SHP77 treated with DMSO at 0.1 percent for 48 hours (cell line): ENCODE results near the gene OR5AK2.
"Not testable (repeated sequence)": the region's sequence is repeated elsewhere in the genome, so short reads cannot be mapped to it uniquely, and the experiment has no call there.

ENCODE experiments used
- DNase-seq: peaks from one replicate; lab custom pipeline; 2025; lab: John Stamatoyannopoulos, UW

Gene OR5AK2

GRCh38 chr11:56988614-56989013, at the start of gene OR5AK2:
Gene OR5AK2, plus strand, starts transcription at chr11:56988914. Its CDS starts 0 bp downstream, at chr11:56988914.
- no peak for DNase-seq

GRCh38 chr11:56945526-56945925, 43.2 kb upstream of the OR5AK2 start:
- not testable (repeated sequence) for DNase-seq

GRCh38 chr11:56948991-56949515, 39.7 kb upstream of the OR5AK2 start:
- no peak for DNase-seq

GRCh38 chr11:56950510-56950909, 38.2 kb upstream of the OR5AK2 start:
- no peak for DNase-seq

- DNase-seq, result not testable (repeated sequence)
Observed at GRCh38 chr11:56953907-56954306, 34.8 kb upstream of the OR5AK2 start.

GRCh38 chr11:56961609-56962008, 27.1 kb upstream of the OR5AK2 start:
- DNase-seq, result no peak

GRCh38 chr11:56967726-56968125, 21.0 kb upstream of the OR5AK2 start:
- no peak for DNase-seq

GRCh38 chr11:56968524-56968923, 20.2 kb upstream of the OR5AK2 start:
- no peak for DNase-seq

- no peak for DNase-seq
Observed at GRCh38 chr11:56977314-56977713, 11.4 kb upstream of the OR5AK2 start.

GRCh38 chr11:56990702-56991101, 2.0 kb downstream of the OR5AK2 start:
- DNase-seq, result no peak

- DNase-seq, result no peak
Observed at GRCh38 chr11:56994532-56994931, 5.8 kb downstream of the OR5AK2 start.

GRCh38 chr11:57001674-57002401, 13.1 kb downstream of the OR5AK2 start:
- no peak for DNase-seq

- DNase-seq, result no peak
Observed at GRCh38 chr11:57008373-57008772, 19.7 kb downstream of the OR5AK2 start.

- DNase-seq, result no peak
Observed at GRCh38 chr11:57015679-57016078, 27.0 kb downstream of the OR5AK2 start.

- no peak for DNase-seq
Observed at GRCh38 chr11:57031556-57031955, 42.8 kb downstream of the OR5AK2 start.
